HG02763 (cell line): ENCODE data around the gene DCST1.

ENCODE experiments used
- ATAC-seq: cut with Tn5 transposase; IDR thresholded peaks from one replicate; pipeline ENCODE4 v1.9.1; 2021; ENCODE audit warnings: mild to moderate bottlenecking, moderate library complexity; ENCODE audit not compliant: unreplicated experiment

The DCST1 gene

DNA sequence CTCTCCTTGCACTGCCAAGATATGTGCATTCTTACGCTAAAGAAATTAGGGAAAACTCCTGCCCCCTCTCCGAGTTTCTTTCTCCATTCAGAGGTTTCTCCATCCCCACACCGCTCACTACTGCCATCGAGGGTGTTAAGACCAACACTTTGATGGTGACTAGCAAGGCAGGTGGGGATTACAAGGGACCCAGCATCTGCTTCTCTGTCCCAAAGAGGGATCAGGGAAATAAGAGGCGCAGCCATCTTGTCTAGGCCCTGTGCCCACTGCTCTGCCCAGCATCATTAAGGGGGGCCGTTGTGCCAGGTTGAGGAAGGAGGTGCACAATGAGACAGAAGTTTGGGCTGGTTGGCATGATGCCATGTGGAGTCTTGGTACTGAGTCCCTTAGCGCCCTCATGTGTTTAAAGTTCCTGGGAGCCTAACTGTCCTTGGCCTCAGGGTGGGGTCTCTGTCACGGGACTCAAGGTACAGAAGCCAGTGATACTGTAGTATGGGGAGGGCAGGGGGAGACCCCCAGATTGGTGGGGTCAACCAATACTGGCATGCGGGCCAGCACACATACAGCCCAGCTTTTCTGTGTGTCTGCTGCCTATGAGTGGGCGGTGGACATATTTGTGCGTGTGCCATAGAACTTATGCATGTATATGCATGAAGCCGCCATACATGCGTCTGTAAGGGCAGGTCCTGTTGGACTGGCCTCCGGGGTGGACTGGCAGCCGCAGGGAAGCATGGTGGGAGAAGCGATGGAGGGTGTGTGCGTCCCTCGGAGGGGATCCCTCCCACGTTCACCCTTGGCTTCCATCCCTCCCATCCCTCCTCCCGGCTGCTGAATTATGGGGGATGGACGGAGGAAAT lies 50.5 kb downstream of the DCST1 start:
- ATAC-seq: no peak

DNA sequence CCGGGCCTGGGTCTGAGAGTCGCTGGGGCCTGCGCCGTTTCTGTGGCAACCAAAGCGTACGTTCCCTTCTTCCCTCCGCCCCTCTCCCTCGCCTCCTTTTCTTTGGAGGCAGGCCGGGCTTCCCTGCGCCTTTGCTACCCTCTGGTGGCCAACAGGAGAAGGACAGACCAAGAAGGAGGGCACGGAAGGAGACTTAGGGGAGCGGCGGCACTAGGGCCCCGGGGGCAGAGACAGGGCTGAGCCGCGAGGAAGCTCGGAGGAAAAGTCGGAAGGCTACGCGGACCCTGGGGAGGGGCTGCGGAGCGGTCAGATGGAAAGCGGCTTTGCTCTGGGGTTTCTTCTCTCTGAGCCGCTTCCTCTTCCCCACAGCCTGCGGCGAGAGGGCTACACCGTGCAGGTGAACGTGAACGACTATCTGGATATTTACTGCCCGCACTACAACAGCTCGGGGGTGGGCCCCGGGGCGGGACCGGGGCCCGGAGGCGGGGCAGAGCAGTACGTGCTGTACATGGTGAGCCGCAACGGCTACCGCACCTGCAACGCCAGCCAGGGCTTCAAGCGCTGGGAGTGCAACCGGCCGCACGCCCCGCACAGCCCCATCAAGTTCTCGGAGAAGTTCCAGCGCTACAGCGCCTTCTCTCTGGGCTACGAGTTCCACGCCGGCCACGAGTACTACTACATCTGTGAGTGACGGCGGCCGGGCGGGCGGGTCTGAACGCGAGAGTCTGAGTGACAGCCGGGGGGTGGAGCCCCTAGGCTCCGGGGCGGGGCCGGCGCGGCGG lies 51.3 kb downstream of the DCST1 start:
- peak; percentile 68 for ATAC-seq

DNA sequence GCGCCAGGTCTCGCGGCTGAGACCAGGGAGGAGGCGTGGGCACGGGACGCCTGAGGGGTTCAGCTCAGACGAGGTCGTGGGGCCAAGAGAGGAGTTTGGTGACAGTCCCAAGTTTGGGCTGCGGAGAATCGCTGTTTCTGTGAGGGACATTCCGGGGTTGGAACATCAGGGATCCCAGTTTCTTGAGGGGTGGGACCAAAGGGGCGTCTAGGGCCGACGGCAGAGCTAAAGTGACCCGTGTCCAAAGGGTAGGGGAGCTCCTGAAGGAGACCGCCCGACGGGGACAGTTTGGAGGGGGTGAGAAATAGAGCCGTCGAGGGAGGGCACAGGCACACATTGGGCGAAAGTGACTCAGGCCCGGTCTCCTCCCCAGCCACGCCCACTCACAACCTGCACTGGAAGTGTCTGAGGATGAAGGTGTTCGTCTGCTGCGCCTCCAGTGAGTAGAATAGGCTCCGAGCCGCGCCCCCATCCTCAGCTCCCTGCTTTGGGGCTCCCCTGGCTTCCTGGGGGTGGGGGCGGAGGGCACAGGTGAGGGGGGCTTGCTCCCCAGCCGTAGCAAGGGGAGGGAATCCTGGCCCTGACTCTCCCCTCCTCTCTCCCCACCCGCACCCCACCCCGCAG lies 52.0 kb downstream of the DCST1 start:
- ATAC-seq: no peak

DNA sequence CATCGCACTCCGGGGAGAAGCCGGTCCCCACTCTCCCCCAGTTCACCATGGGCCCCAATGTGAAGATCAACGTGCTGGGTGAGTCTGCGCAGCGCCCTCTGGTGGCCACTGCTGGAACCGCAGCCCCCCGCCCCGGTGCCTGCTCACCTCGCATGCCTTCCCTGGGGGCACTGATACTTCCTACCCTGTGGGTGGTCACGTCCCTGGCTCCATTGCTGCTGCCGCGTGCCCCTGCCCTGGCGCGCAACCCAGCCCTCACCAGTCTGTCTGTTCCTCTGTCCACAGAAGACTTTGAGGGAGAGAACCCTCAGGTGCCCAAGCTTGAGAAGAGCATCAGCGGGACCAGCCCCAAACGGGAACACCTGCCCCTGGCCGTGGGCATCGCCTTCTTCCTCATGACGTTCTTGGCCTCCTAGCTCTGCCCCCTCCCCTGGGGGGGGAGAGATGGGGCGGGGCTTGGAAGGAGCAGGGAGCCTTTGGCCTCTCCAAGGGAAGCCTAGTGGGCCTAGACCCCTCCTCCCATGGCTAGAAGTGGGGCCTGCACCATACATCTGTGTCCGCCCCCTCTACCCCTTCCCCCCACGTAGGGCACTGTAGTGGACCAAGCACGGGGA lies 52.6 kb downstream of the DCST1 start:
- ATAC-seq: no peak

DNA sequence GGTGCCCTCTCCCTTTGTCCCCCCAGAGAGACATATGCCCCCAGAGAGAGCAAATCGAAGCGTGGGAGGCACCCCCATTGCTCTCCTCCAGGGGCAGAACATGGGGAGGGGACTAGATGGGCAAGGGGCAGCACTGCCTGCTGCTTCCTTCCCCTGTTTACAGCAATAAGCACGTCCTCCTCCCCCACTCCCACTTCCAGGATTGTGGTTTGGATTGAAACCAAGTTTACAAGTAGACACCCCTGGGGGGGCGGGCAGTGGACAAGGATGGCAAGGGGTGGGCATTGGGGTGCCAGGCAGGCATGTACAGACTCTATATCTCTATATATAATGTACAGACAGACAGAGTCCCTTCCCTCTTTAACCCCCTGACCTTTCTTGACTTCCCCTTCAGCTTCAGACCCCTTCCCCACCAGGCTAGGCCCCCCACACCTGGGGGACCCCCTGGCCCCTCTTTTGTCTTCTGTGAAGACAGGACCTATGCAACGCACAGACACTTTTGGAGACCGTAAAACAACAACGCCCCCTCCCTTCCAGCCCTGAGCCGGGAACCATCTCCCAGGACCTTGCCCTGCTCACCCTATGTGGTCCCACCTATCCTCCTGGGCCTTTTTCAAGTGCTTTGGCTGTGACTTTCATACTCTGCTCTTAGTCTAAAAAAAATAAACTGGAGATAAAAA lies 53.4 kb downstream of the DCST1 start:
- ATAC-seq: no peak

DNA sequence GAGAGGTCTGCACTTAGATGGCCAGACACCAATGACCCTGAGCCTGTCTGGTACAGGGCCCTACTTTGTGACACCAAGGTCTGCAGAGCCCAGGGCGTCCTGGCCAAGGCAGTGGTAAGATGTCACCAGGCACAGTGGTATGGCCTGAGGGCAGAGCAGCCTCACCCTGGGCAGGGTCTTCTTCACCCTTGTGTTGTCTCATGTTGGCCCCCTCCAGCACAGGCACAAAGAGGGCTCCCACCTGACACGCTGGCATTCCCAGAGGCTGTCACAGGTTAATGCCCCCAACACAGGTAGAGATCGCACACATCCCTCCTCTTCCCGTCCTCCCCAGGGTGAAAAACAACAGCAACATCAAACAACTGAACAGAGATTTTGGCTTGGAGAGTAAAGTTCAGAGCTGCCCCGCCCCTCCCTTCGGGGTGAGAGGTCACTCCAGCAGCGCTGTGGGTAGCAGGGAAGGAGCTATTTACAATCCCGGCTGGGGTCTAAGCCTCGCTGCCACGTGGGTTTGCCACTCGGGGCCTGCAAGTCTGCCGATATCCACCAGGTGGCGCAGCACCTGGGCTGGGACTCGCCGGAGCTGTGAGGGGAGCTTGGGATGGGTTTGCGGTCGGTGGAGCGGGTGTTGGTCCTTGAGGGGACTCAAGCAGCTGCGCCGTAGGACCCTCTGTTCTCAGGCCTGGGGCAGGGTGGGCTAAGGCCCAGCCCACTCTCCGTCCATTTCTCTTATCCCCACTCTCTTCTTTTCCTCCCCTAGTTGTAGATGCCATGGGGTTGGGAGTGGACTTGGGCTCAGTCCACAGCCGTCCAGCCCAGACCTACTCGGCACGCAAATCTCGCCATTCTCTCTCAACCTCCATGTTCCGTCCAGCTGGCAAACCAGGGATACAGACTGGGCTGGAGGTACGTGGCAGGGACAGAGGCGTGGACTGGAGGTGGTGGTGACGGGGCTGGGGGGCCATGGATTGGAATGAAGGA lies 57.7 kb downstream of the DCST1 start:
- peak; percentile 48 for ATAC-seq

DNA sequence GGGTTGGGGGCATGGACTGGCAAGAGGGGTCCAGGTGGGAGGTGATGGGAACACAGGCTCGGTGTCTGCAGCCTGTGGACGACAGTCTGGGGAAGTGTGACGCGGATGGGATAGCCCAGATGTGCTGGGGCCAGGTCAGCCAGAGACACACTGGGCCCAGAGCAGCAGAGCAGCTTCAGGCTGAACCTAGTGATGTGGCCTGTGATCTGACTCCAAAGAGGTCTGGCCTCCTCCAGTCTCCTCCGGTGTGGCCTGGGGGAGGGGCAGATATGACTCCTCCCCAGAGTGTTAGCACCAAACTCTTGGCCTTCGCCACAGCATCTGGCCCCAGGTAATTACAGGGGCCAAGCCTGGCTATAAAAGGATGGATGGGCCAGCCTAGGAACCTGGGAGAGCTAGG lies 58.5 kb downstream of the DCST1 start:
- ATAC-seq: no peak

DNA sequence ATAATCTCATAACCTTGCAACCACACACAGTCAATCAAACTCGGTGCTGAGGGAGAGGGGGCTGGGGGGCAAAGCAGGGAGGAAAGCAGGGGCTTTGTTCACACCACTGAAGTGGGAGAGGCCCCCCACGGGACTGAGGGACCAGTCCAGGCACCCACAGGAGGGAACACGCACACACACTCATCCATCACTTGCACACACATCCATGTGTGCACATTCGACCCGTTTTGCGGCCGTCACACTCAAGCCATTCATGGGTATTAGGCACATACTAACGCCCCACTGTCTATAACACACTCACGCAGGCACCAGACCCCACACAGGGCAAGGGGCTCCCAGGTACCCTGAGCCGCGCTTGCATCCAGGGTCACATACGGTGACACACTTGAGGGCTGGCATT lies 59.0 kb downstream of the DCST1 start:
- ATAC-seq: no peak

DNA sequence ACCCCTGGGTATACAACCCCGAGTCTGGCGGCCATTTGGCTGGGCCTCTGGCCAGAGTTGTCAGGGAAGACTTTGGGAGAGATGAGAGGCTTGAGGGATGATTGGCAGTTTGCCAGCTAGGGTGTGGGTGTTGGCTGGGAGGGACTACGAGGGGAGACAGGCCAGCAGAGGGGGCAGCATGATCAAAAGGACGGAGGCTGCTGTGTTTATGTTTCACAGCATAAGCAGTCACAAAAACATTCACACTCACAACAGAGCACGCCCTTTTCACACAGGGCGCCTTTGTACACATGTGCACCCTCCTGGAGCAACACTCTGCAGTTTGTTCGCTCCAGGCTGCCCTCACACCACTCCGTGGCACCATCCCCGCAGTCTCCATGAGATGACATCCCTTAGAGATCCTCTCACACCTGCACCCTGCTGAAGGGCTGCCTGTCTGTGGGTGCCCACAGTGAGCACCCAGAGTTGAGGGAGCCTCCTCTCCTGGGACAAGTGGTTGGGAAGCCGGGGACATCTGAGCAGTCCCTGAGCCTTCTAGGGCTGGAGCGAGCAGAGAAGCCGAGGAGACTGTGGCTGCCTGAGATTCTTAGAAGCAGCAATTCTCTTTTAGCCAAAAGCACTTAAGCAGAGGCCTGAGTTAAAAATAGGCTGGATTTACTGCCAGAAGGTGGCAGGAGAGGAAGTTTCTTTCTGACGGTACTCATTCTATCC lies 60.4 kb downstream of the DCST1 start:
- no peak for ATAC-seq

DNA sequence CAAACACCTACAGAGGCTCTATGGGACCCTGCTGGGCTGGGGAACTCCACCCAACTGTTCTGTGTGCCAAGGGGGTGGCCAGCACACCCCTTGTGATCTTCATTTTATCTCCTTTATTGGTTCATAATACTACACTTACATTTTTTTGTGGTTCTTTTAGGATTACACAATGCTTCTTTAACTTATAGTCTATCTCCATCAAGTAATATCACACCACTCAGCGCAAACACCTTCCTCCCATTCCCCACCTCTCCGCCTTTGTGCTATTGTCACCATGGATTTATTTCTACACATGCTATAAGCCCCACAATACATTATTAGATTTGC lies 61.0 kb downstream of the DCST1 start:
- no peak for ATAC-seq

DNA sequence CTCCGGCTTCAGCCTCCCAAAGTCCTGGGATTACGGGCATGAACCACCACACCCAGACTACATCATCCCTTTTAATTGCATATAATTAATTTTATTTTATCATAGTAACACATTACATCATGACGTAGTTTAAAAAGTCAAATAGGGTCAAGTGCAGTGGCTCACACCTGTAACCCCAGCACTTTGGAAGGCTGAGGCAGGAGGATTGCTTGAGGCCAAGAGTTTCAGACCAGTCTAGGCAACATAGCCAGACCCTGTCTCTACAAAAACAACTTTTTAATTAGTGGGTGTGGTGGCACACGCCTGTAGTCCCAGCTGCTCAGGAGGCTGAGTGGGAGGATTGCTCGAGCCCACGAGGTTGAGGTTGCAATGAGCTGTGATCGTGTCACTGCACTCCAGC lies 65.7 kb downstream of the DCST1 start:
- ATAC-seq: no peak
